Liver (tissue), 9 donors: ENCODE data around the gene GPR65. TPM values are rescaled to one million over a fixed set of nuclear protein-coding genes. Genes with fewer than 3 reads are reported as not detected.

Experiments used
- DNase-seq: peaks from one replicate; pipeline ENCODE4 v3.0.0-alpha.2; 2017; ENCODE audit warnings: low spot score
- H3K27ac ChIP-seq, 2 donors: one replicate each; pipeline ENCODE4 v1.7.0; 2013; ENCODE audit warnings: inconsistent platforms in 2 of 2, low read length in 2 of 2, control low read depth in 1 of 2, low read depth in 1 of 2, mild to moderate bottlenecking in 1 of 2
- H3K27me3 ChIP-seq, 4 donors: one replicate each; pipeline versions ENCODE4 v1.6.1 to v1.7.0; 2013; ENCODE audit warnings: low read length in 3 of 4, inconsistent platforms in 1 of 4, mild to moderate bottlenecking in 1 of 4, moderate library complexity in 1 of 4; ENCODE audit not compliant: control insufficient read depth in 4 of 4, insufficient read depth in 4 of 4
- H3K36me3 ChIP-seq, 4 donors: one replicate each; pipeline versions ENCODE4 v1.6.1 to v1.7.0; 2013; ENCODE audit warnings: low read length in 3 of 4, mild to moderate bottlenecking in 3 of 4, low read depth in 1 of 4, moderate library complexity in 1 of 4; ENCODE audit not compliant: control insufficient read depth in 4 of 4, insufficient read depth in 3 of 4
- H3K4me1 ChIP-seq, 4 donors: one replicate each; pipeline versions ENCODE4 v1.6.1 to v1.7.0; 2013; ENCODE audit warnings: low read length in 3 of 4, mild to moderate bottlenecking in 3 of 4, moderate library complexity in 1 of 4; ENCODE audit not compliant: control insufficient read depth in 4 of 4, insufficient read depth in 4 of 4
- H3K4me3 ChIP-seq, 3 donors: one replicate each; pipeline versions ENCODE4 v1.6.1 to v1.7.0; 2013; ENCODE audit warnings: low read length in 3 of 3, control low read depth in 1 of 3, low read depth in 1 of 3, mild to moderate bottlenecking in 1 of 3
- H3K9ac ChIP-seq, 2 donors: one replicate each; pipeline ENCODE4 v1.7.0; 2013; ENCODE audit warnings: low read length in 2 of 2, mild to moderate bottlenecking in 2 of 2, moderate library complexity in 2 of 2, control low read depth in 1 of 2, low read depth in 1 of 2
- H3K9me3 ChIP-seq, 4 donors: one replicate each; pipeline versions ENCODE4 v1.6.1 to v1.7.0; 2013; ENCODE audit warnings: low read length in 3 of 4; ENCODE audit not compliant: control insufficient read depth in 4 of 4
- EGR1 ChIP-seq, 2 donors: IDR thresholded peaks; 2 replicates each; pipeline ENCODE4 v1.6.1; 2016 to 2018; ENCODE audit warnings: antibody characterized with exemption in 2 of 2, low read depth in 2 of 2
- FOXA2 ChIP-seq: IDR thresholded peaks from 2 replicates; pipeline ENCODE4 v1.6.1; 2016; ENCODE audit warnings: antibody characterized with exemption
- GABPA ChIP-seq, 2 donors: IDR thresholded peaks in 1 of 2; conservative IDR thresholded peaks in 1 of 2; 2 replicates each; pipeline ENCODE4 v1.6.1; 2016; ENCODE audit warnings: antibody characterized with exemption in 2 of 2, mild to moderate bottlenecking in 1 of 2, moderate library complexity in 1 of 2
- HNF4G ChIP-seq: IDR thresholded peaks from 2 replicates; pipeline ENCODE4 v1.6.1; 2016; ENCODE audit warnings: antibody characterized with exemption
- JUND ChIP-seq, 2 donors: IDR thresholded peaks; 2 replicates each; pipeline ENCODE4 v1.6.1; 2016; ENCODE audit warnings: antibody characterized with exemption in 2 of 2
- MAX ChIP-seq: IDR thresholded peaks from 2 replicates; pipeline ENCODE4 v1.6.1; 2016; ENCODE audit warnings: antibody characterized with exemption
- NR2F2 ChIP-seq: IDR thresholded peaks from 2 replicates; pipeline ENCODE4 v1.6.1; 2016; ENCODE audit warnings: antibody characterized with exemption
- RAD21 ChIP-seq, 2 donors: IDR thresholded peaks; 2 replicates each; pipeline ENCODE4 v1.6.1; 2016; ENCODE audit warnings: antibody characterized with exemption in 2 of 2, mild to moderate bottlenecking in 2 of 2
- SP1 ChIP-seq: IDR thresholded peaks from 2 replicates; pipeline ENCODE4 v1.6.1; 2018; ENCODE audit warnings: antibody characterized with exemption, mild to moderate bottlenecking
- TAF1 ChIP-seq: conservative IDR thresholded peaks from 2 replicates; pipeline ENCODE4 v1.6.1; 2016; ENCODE audit warnings: antibody characterized with exemption, mild to moderate bottlenecking
- YY1 ChIP-seq: IDR thresholded peaks from 2 replicates; pipeline ENCODE4 v1.6.1; 2016; ENCODE audit warnings: antibody characterized with exemption, mild to moderate bottlenecking
- WGBS: extraction: QIAGEN DNeasy Blood & Tissue Kit; methylation state at CpG from one replicate; pipeline ENCODE4 v1.1.7; 2013; 5-methylcytosine and 5-hydroxymethylcytosine counted together
- polyA plus RNA-seq, 2 donors: library from polyadenylated mRNA; stranded (reverse) in 1 of 2; unstranded in 1 of 2; fragments of 200-250 nt in 1 of 2; fragments of >200 nt in 1 of 2; fragmentation: Nextera tagmentation in 1 of 2; extraction: Ambion mirVana in 1 of 2; gene quantifications; one replicate each; pipeline versions ENCODE4 v1.2.1 to v1.2.3, GENCODE V29; 2013 to 2015
- total RNA-seq, 2 donors: library from RNA; depleted of rRNA; stranded (reverse); fragments of >200 nt; gene quantifications; one replicate each; pipeline ENCODE4 v1.2.3, GENCODE V29; 2014
- TF ChIP-seq, protein P1 (sequence below): IDR thresholded peaks from 2 replicates; pipeline ENCODE4 v1.6.1; 2016; ENCODE audit warnings: antibody characterized with exemption, mild to moderate bottlenecking
- TF ChIP-seq, protein P2 (sequence below): fragments of 150-350 bp; IDR thresholded peaks from 2 replicates; pipeline ENCODE4 v1.5.1; 2017; ENCODE audit warnings: improper control_type of control experiment, low read depth, low read length; ENCODE audit not compliant: missing input control
- TF ChIP-seq, protein P3 (sequence below): IDR thresholded peaks from 2 replicates; pipeline ENCODE4 v1.6.1; 2016; ENCODE audit warnings: antibody characterized with exemption
- donor health status: healthy.
- donor health status: healthy.
- donor health status: healthy.
- donor health status: healthy.
- donor health status: healthy.

GPR65 gene
- total and polyA plus RNA-seq, 4 donors, result 0.72 to 4.5 (median 1.7) TPM

- no peak overlapping the region for H3K4me3 ChIP-seq
- TF ChIP-seq HNF4G (no peak), EGR1 (IDR thresholded peaks at IDR 0.05; ENCODE audit: low read depth in 2 of 2) (no peak), YY1 (no peak), JUND (IDR thresholded peaks at IDR 0.05) (no peak), MAX (no peak), SP1 (no peak), NR2F2 (no peak), GABPA (IDR thresholded peaks at IDR 0.05 in 1 of 2, conservative IDR thresholded peaks at IDR 0.05 in 1 of 2) (no peak), RAD21 (IDR thresholded peaks at IDR 0.05) (no peak), TAF1 (no peak)
- TF ChIP-seq, protein P1, sequence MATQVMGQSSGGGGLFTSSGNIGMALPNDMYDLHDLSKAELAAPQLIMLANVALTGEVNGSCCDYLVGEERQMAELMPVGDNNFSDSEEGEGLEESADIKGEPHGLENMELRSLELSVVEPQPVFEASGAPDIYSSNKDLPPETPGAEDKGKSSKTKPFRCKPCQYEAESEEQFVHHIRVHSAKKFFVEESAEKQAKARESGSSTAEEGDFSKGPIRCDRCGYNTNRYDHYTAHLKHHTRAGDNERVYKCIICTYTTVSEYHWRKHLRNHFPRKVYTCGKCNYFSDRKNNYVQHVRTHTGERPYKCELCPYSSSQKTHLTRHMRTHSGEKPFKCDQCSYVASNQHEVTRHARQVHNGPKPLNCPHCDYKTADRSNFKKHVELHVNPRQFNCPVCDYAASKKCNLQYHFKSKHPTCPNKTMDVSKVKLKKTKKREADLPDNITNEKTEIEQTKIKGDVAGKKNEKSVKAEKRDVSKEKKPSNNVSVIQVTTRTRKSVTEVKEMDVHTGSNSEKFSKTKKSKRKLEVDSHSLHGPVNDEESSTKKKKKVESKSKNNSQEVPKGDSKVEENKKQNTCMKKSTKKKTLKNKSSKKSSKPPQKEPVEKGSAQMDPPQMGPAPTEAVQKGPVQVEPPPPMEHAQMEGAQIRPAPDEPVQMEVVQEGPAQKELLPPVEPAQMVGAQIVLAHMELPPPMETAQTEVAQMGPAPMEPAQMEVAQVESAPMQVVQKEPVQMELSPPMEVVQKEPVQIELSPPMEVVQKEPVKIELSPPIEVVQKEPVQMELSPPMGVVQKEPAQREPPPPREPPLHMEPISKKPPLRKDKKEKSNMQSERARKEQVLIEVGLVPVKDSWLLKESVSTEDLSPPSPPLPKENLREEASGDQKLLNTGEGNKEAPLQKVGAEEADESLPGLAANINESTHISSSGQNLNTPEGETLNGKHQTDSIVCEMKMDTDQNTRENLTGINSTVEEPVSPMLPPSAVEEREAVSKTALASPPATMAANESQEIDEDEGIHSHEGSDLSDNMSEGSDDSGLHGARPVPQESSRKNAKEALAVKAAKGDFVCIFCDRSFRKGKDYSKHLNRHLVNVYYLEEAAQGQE, result no peak
- TF ChIP-seq, protein P2, sequence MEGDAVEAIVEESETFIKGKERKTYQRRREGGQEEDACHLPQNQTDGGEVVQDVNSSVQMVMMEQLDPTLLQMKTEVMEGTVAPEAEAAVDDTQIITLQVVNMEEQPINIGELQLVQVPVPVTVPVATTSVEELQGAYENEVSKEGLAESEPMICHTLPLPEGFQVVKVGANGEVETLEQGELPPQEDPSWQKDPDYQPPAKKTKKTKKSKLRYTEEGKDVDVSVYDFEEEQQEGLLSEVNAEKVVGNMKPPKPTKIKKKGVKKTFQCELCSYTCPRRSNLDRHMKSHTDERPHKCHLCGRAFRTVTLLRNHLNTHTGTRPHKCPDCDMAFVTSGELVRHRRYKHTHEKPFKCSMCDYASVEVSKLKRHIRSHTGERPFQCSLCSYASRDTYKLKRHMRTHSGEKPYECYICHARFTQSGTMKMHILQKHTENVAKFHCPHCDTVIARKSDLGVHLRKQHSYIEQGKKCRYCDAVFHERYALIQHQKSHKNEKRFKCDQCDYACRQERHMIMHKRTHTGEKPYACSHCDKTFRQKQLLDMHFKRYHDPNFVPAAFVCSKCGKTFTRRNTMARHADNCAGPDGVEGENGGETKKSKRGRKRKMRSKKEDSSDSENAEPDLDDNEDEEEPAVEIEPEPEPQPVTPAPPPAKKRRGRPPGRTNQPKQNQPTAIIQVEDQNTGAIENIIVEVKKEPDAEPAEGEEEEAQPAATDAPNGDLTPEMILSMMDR, result no peak
- TF ChIP-seq, protein P3, sequence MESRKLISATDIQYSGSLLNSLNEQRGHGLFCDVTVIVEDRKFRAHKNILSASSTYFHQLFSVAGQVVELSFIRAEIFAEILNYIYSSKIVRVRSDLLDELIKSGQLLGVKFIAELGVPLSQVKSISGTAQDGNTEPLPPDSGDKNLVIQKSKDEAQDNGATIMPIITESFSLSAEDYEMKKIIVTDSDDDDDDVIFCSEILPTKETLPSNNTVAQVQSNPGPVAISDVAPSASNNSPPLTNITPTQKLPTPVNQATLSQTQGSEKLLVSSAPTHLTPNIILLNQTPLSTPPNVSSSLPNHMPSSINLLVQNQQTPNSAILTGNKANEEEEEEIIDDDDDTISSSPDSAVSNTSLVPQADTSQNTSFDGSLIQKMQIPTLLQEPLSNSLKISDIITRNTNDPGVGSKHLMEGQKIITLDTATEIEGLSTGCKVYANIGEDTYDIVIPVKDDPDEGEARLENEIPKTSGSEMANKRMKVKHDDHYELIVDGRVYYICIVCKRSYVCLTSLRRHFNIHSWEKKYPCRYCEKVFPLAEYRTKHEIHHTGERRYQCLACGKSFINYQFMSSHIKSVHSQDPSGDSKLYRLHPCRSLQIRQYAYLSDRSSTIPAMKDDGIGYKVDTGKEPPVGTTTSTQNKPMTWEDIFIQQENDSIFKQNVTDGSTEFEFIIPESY, result no peak
- H3K36me3 ChIP-seq, result no peaks in the 10 kb centered on the region
- no peaks in the 10 kb centered on the region for H3K9me3 ChIP-seq
- no peaks in the 10 kb centered on the region for H3K4me1 ChIP-seq
- no peak overlapping the region for H3K27ac ChIP-seq
- H3K9ac ChIP-seq, result no peak overlapping the region
- no peak for DNase-seq
- 77% methylated on average over 1 of the region's 1 CpG for WGBS
- H3K27me3 ChIP-seq, result no peaks in the 10 kb centered on the region
Observed at GRCh38 chr14:88007608-88008007, 2.7 kb downstream of the GPR65 start.

GRCh38 chr14:88008039-88008742 is 3.3 kb downstream of the GPR65 start:
- WGBS, result 93% methylated on average over 2 of the region's 2 CpGs
- no peak for TF ChIP-seq TAF1
- TF ChIP-seq, protein P2, result no peak
- no peak for TF ChIP-seq GABPA (IDR thresholded peaks at IDR 0.05 in 1 of 2, conservative IDR thresholded peaks at IDR 0.05 in 1 of 2)
- no peak for TF ChIP-seq SP1
- TF ChIP-seq, protein P3, result no peak
- no peak for TF ChIP-seq FOXA2
- TF ChIP-seq, protein P1, result no peak
- TF ChIP-seq EGR1 (IDR thresholded peaks at IDR 0.05; ENCODE audit: low read depth in 2 of 2), result no peak
- no peak for TF ChIP-seq YY1
- no peak for TF ChIP-seq NR2F2

More at GRCh38 chr14:88008039-88008742, 3.3 kb downstream of the GPR65 start:
- no peak overlapping the region for H3K27ac ChIP-seq
- H3K4me3 ChIP-seq, result no peak overlapping the region
- DNase-seq, result no peak
- H3K9me3 ChIP-seq, result no peaks in the 10 kb centered on the region
- no peak overlapping the region for H3K9ac ChIP-seq
- no peaks in the 10 kb centered on the region for H3K4me1 ChIP-seq
- no peaks in the 10 kb centered on the region for H3K36me3 ChIP-seq
- no peaks in the 10 kb centered on the region for H3K27me3 ChIP-seq
